ENCODE results near the gene APOB. TPM values are rescaled to one million over a fixed set of nuclear protein-coding genes. Genes with fewer than 3 reads are reported as not detected.

Gene APOB
- total RNA-seq, 1 donor, result under 0.01 TPM

DNA sequence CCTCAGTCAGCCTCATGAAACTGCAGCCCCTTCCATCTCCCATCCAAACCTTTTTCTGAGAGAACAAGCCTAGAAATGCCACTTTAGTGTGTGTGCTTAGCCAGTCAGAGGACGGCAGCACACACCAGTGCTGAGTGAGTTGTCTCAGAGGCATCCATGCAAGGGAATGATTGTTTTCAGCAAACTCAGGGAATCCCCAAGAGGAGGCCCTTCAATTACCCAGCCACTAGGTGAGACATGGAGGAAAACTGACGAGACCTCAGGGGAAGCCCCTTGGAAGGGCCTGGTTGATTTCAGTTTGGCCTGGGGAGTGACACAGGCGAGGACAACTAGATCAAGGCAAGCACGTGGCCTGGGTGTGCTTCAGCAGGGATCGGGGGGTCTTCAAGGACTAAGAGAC is 49.7 kb downstream of the APOB start:
- no peak overlapping the region for H3K4me3 ChIP-seq (ENCODE audit: low read depth, low read length)
- DNase-seq (ENCODE audit: low read depth), result no peak
- TF ChIP-seq, protein P1, sequence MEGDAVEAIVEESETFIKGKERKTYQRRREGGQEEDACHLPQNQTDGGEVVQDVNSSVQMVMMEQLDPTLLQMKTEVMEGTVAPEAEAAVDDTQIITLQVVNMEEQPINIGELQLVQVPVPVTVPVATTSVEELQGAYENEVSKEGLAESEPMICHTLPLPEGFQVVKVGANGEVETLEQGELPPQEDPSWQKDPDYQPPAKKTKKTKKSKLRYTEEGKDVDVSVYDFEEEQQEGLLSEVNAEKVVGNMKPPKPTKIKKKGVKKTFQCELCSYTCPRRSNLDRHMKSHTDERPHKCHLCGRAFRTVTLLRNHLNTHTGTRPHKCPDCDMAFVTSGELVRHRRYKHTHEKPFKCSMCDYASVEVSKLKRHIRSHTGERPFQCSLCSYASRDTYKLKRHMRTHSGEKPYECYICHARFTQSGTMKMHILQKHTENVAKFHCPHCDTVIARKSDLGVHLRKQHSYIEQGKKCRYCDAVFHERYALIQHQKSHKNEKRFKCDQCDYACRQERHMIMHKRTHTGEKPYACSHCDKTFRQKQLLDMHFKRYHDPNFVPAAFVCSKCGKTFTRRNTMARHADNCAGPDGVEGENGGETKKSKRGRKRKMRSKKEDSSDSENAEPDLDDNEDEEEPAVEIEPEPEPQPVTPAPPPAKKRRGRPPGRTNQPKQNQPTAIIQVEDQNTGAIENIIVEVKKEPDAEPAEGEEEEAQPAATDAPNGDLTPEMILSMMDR (IDR thresholded peaks at IDR 0.05; ENCODE audit: insufficient read depth, low read length), result no peak

DNA sequence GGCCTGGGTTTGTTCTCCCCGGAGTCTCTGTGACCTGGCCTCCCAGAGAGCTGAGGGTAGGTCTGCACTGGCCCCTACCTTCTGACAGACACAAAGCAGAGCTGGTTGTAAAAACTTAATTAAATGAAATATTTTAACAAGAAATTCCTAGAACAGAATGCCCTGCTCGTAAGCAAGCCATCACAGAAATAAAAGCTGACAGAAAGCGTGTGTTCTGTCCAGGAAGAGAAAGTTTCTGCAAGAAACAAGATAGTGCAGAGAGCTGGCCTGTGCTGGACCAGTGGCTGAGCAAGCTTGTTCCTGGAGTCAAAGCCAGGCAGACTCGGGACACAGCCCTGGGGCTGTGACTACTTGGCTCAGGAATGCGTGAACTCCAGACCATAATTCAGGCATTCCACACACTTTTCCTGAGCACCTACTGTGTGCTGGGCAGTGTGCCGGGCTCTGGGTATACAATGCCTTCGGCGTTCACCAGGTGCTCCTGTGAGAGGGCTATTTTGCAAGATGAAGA is 51.6 kb downstream of the APOB start:
- no peak overlapping the region for H3K4me3 ChIP-seq (ENCODE audit: low read depth, low read length)
- TF ChIP-seq, protein P1 (IDR thresholded peaks at IDR 0.05; ENCODE audit: insufficient read depth, low read length), result no peak
- peak; percentile 2 for DNase-seq (ENCODE audit: low read depth)

DNA sequence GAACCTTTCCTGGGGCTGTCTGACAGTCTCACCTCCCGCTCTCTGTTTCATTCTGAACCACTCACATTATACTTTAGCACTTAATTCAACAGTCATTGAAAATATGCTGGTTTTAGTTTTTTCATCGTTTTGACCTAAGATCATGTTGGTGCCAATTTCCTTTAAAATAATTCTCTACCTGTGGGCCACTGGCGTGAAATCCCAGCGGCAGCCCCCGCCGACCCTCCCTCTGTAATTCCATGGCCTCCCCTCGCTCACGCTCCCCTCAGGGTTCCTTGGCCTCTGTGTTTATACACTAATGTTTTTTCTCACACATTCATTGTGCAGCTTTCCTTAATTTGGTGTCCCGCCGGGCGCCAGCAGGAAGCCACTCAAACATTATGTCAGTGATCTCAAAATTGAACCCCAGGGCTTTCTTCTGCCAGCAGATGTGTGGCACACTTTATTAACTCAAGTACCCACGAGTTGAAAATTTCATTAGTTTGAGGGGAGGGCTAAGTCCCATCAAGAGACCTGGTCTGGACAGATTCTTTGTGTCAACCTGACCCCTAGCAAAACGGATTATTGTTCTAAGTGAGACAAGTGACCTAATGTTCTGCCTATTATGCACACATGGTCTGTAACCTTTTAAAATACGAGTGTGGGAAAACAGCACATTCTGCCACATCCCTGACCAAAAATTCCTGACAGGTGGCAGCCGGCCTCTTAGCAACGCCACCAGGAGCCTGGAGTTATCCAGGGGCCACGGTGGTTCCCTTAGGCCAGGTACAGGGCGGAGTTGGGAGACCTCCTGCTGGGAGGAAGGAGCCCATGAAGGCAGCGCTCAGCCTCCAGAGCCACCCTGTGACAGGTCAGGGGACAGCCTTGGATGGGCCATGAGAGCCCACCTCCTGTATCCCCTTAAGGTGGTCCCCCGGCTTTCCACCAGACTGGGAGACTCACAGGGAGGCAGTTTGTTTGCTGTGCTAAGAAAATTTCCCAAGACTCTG is 53.1 kb downstream of the APOB start:
- TF ChIP-seq, protein P1 (IDR thresholded peaks at IDR 0.05; ENCODE audit: insufficient read depth, low read length), result no peak
- no peak overlapping the region for H3K4me3 ChIP-seq (ENCODE audit: low read depth, low read length)
- DNase-seq (ENCODE audit: low read depth), result no peak

DNA sequence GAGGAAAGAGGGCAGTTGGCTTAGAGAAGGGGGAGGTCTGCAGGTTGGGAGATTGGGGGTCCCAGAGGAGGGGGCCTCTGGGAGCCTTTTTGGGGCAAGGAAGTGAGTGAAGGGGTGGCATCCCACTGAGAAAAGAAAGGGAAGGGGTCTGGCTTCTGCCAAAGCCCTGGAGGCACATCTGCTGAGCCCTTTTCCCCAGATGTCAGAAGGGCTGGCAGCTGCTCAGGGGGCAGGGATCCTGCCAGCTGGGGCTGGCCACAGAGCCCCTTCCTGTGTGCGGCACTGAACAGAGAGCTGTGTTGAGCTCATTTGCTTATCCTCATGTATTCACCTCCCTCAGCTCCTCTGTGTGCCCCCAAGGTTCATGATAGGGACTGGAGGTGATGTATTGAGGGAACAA is 54.5 kb downstream of the APOB start:
- no peak for DNase-seq (ENCODE audit: low read depth)
- TF ChIP-seq, protein P1 (IDR thresholded peaks at IDR 0.05; ENCODE audit: insufficient read depth, low read length), result no peak
- no peak overlapping the region for H3K4me3 ChIP-seq (ENCODE audit: low read depth, low read length)

DNA sequence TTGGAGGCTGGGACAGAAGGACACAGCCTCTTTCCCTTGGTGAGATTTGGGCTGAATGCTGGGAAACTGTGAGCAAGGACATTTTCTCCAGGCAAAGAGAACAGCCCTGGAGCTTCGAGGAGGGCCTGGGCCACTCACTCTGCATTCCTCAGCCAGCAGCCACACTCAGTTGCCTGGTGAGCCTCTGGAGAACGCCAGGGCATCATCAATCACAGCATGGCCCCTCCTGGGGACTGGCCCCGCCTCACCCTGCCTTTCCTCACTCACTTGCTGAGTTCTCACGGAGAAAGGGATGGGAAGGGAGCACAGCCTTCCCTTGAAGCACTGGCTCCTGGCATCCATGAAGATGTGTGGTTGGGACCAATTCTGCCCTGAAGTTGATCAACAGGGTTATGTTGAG is 55.0 kb downstream of the APOB start:
- DNase-seq (ENCODE audit: low read depth), result no peak
- TF ChIP-seq, protein P1 (IDR thresholded peaks at IDR 0.05; ENCODE audit: insufficient read depth, low read length), result no peak

DNA sequence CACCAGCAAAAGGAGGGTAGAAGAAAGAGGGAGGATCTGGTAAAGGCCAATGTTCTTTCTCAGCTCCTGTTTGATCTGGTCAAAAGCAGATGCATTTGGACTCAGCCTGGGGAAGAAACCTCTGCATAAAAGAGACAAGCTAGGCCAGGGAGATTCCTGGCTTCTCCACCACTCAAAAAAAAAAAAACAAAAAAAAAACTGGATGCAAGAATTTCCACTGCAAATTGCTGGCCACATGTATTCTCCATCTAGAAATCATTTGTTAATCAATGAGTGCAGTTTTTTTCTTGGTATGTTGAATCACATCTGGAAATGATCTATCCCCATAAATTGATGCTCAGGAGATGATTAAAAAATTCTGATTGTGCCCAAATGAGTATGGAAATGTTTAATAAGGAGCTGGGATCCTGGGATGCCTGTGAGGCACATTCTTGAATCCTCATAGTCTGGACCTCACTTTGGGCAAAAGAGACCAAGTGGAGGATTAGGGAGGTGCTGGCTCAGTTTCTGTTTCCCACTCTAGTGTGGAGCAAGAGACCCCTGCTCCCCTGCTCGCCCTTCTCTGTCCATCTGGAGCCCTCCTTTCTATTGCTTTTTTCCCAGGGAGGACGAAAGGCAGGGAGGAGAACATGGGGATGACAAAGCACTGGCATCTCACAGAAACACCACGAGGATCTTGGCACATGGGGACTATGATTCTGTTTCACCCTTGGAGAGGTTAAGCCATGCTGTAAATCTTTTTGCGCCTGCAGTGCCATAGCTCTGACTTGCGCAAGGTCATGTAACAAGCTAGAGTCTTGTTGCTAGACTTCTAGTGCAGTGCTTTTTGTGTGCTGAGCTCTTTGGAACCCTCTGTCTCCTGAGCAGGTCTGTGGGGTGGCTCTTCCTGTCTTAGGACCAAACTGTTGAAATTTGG is 57.6 kb downstream of the APOB start:
- H3K4me3 ChIP-seq (ENCODE audit: low read depth, low read length), result no peak overlapping the region
- no peak for DNase-seq (ENCODE audit: low read depth)
- TF ChIP-seq, protein P1 (IDR thresholded peaks at IDR 0.05; ENCODE audit: insufficient read depth, low read length), result no peak

More for the DNA sequence above, 55.0 kb downstream of the APOB start:
- H3K4me3 ChIP-seq (ENCODE audit: low read depth, low read length), result no peak overlapping the region

Data from fibroblast of the aortic adventitia (primary cell).